K562 (cell line): Measurements from ENCODE around the gene ARHGAP22. TPM values are rescaled to one million over a fixed set of nuclear protein-coding genes. Genes with fewer than 3 reads are reported as not detected.

ENCODE experiments used
- ATAC-seq: fragments of 200-7000 bp; cut with Tn5 transposase; 3 replicates; pipeline ENCODE4 v1.9.1; 2020; ENCODE audit warnings: moderate library complexity
- BruUV-seq: library from RNA; stranded (reverse); fragments of 400-500 nt; replicated peaks from 2 replicates; lab custom pipeline; 2021; lab: Mats Ljungman, UMichigan
- CTCF ChIA-PET: fragments of 300-600 bp; formaldehyde crosslinking; extraction: SDS; loops from one replicate; lab custom pipeline; 2021; ENCODE audit warnings: low intra/inter-chr PET ratio; lab: Yijun Ruan, JAX
- POLR2A ChIA-PET: fragments of 300-600, 350-650 bp; sonication (Branson Sonifier 250); formaldehyde crosslinking; extraction: SDS; loops from one replicate; lab custom pipeline; 2021; ENCODE audit warnings: antibody characterized with exemption, inconsistent platforms; lab: Yijun Ruan, JAX
- DNase-seq, 4 experiments: peaks; one replicate each; pipeline versions ENCODE4 v3.0.0 to v3.0.0-alpha.2; 2011 to 2018; ENCODE audit warnings: low spot score in 3 of 4, mixed read lengths in 3 of 4; ENCODE audit errors: extremely low read depth in 1 of 4
- FAIRE-seq: peaks from 2 replicates; lab custom pipeline; 2011; peaks lifted over from hg19 to GRCh38; lab: Jason Lieb, UNC
- H2AFZ ChIP-seq: 2 replicates; pipeline ENCODE4 v1.6.0; 2011; ENCODE audit warnings: low read depth, low read length, control low read depth, inconsistent platforms
- H3K27ac ChIP-seq: fragments of 200-600 bp; 3 replicates; pipeline ENCODE4 v1.8.0; 2011; ENCODE audit warnings: low read depth, mild to moderate bottlenecking, control low read depth, inconsistent platforms, low read length, moderate library complexity, mixed read lengths; ENCODE audit errors: extremely low read depth
- H3K27me3 ChIP-seq, 2 experiments: fragments of 300-600 bp in 1 of 2; 2 replicates in 1 of 2; 3 replicates in 1 of 2; pipeline versions ENCODE4 v1.6.0 to v1.8.0; 2011; ENCODE audit warnings: inconsistent platforms in 2 of 2, low read length in 2 of 2, mild to moderate bottlenecking in 1 of 2, mixed read lengths in 1 of 2, moderate library complexity in 1 of 2; ENCODE audit not compliant: control insufficient read depth in 2 of 2, insufficient read depth in 2 of 2
- H3K36me3 ChIP-seq: fragments of 300-600 bp; 3 replicates; pipeline ENCODE4 v1.8.0; 2011; ENCODE audit warnings: mild to moderate bottlenecking, low read length, inconsistent platforms; ENCODE audit not compliant: control insufficient read depth, insufficient read depth
- H3K4me1 ChIP-seq, 2 experiments: fragments of 200-600 bp in 1 of 2; replicated peaks in 1 of 2; 2 replicates in 1 of 2; 3 replicates in 1 of 2; pipeline versions ENCODE4 v1.5.1 to v1.8.0; 2011; ENCODE audit warnings: inconsistent platforms in 2 of 2, low read length in 2 of 2, mild to moderate bottlenecking in 1 of 2, mixed read lengths in 1 of 2, moderate library complexity in 1 of 2; ENCODE audit not compliant: control insufficient read depth in 2 of 2, insufficient read depth in 2 of 2
- H3K4me2 ChIP-seq: 2 replicates; pipeline ENCODE4 v1.6.1; 2011; ENCODE audit warnings: low read length, control low read depth, inconsistent platforms, mixed read lengths; ENCODE audit not compliant: insufficient read depth
- H3K4me3 ChIP-seq: fragments of 200-600 bp; sonication (generic), shearing (Covaris generic); 2 replicates; pipeline ENCODE4 v1.5.1; 2016; ENCODE audit warnings: control low read depth, inconsistent platforms
- H3K79me2 ChIP-seq: fragments of 200-600 bp; 3 replicates; pipeline ENCODE4 v1.8.0; 2011; ENCODE audit warnings: low read length, inconsistent platforms; ENCODE audit not compliant: control insufficient read depth, insufficient read depth
- H3K9ac ChIP-seq, 2 experiments: 2 replicates each; pipeline versions ENCODE4 v1.6.0 to v1.6.1; 2011; ENCODE audit warnings: low read depth in 2 of 2, low read length in 2 of 2, control low read depth in 1 of 2, inconsistent platforms in 1 of 2, mild to moderate bottlenecking in 1 of 2, mixed read lengths in 1 of 2; ENCODE audit not compliant: insufficient read depth in 1 of 2
- H3K9me1 ChIP-seq: one replicate; pipeline ENCODE4 v1.6.0; 2011; ENCODE audit warnings: inconsistent platforms, mild to moderate bottlenecking, low read length, moderate library complexity; ENCODE audit not compliant: control insufficient read depth, insufficient read depth
- H3K9me3 ChIP-seq: replicated peaks from 2 replicates; pipeline ENCODE4 v1.5.1; 2011; ENCODE audit warnings: low read depth, low read length, inconsistent platforms; ENCODE audit not compliant: control insufficient read depth, insufficient read depth
- H4K20me1 ChIP-seq: replicated peaks from 2 replicates; pipeline ENCODE4 v1.6.1; 2011; ENCODE audit warnings: low read length, inconsistent platforms, mixed read lengths; ENCODE audit not compliant: control insufficient read depth, insufficient read depth
- ERF ChIP-seq: fragments of 450-650 bp; formaldehyde crosslinking; IDR thresholded peaks from 2 replicates; pipeline ENCODE4 v1.4.0; 2020; ENCODE audit warnings: mild to moderate bottlenecking, mixed read lengths
- ETV6 ChIP-seq, 3 experiments: fragments of 150-350 bp in 1 of 3; sonication (generic) in 1 of 3; formaldehyde crosslinking in 1 of 3; IDR thresholded peaks; 2 replicates each; pipeline versions ENCODE4 v1.6.1 to v1.8.0; 2014 to 2022; ENCODE audit warnings: borderline replicate concordance in 2 of 3, low read depth in 2 of 3, antibody characterized with exemption in 1 of 3, low read length in 1 of 3, mild to moderate bottlenecking in 1 of 3, missing genetic modification reagents in 1 of 3
- HSF4 ChIP-seq: fragments of 250-450 bp; sonication (Bioruptor Pico); IDR thresholded peaks from 2 replicates; pipeline ENCODE4 v2.1.2; 2022; ENCODE audit warnings: mild to moderate bottlenecking, moderate library complexity, borderline replicate concordance
- MEF2D ChIP-seq: conservative IDR thresholded peaks from 2 replicates; pipeline ENCODE4 v1.6.1; 2016; ENCODE audit warnings: low read depth, missing genetic modification characterization, missing compliant biosample characterization
- SIN3A ChIP-seq, 2 experiments: fragments of 150-350 bp in 1 of 2; IDR thresholded peaks; 2 replicates each; pipeline ENCODE4 v1.6.1; 2011 to 2016; ENCODE audit warnings: borderline replicate concordance in 2 of 2, low read depth in 2 of 2, low read length in 2 of 2, mild to moderate bottlenecking in 2 of 2, moderate library complexity in 2 of 2; ENCODE audit not compliant: control insufficient read depth in 1 of 2
- SMARCB1 ChIP-seq: IDR thresholded peaks from 2 replicates; pipeline ENCODE4 v1.6.1; 2011; ENCODE audit warnings: improper control_type of control experiment, low read depth; ENCODE audit not compliant: insufficient read length
- TCF7L2 ChIP-seq: fragments of 150-350 bp; IDR thresholded peaks from 2 replicates; pipeline ENCODE4 v1.6.1; 2016; ENCODE audit warnings: low read depth, mild to moderate bottlenecking, low read length, moderate library complexity
- WGBS: fragments of 100-300 bp; shearing (Covaris generic); methylation state at CpG from one replicate; pipeline ENCODE4 v1.1.6; 2016; ENCODE audit warnings: low coverage, mixed read lengths; ENCODE audit not compliant: insufficient coverage; ENCODE audit errors: missing lambda C conversion rate; 5-methylcytosine and 5-hydroxymethylcytosine counted together
- in situ Hi-C: fragments of 300-500 bp; cut with MboI; formaldehyde crosslinking; loops from 4 replicates; pipeline ENCODE4 v1.15.0; 2018; ENCODE audit warnings: inconsistent platforms, mixed read lengths
- intact Hi-C: fragments of 100-400 bp; cut with micrococcal nuclease; formaldehyde crosslinking; loops from 2 replicates; pipeline ENCODE4 v1.14.2; 2022
- polyA plus RNA-seq, 8 experiments: library from polyadenylated mRNA; depleted of rRNA in 4 of 8; stranded (reverse) in 5 of 8; unstranded in 3 of 8; fragments of >200 nt; fragmentation: Nextera tagmentation in 2 of 8; fragmentation: Illumina TruSeq in 1 of 8; extraction: Ambion mirVana in 2 of 8; extraction: Trizol in 1 of 8; gene quantifications; 2 replicates each; pipeline versions ENCODE4 v1.2.1 to v1.2.3, GENCODE V29; 2011 to 2014; ENCODE audit warnings: inconsistent platforms in 1 of 8, missing spikeins in 1 of 8
- total RNA-seq, 7 experiments: library from RNA; depleted of rRNA in 6 of 7; stranded (reverse); fragments of >200 nt in 6 of 7; fragmentation: Illumina TruSeq in 2 of 7; extraction: Trizol in 2 of 7; gene quantifications; 2 replicates each; pipeline versions ENCODE4 v1.2.1 to v1.2.3, GENCODE V29; 2011 to 2021; ENCODE audit warnings: low replicate concordance in 1 of 7
- TF ChIP-seq, protein P1 (sequence below): fragments of 200-600 bp; sonication (generic); IDR thresholded peaks from one replicate; pipeline ENCODE4 v1.6.1; 2012; ENCODE audit warnings: mild to moderate bottlenecking, low read depth, low read length, inconsistent platforms

Gene ARHGAP22
- total and polyA plus RNA-seq, 9 of the 15 experiments (the other 6 are each of a cell fraction or from before 2014, with no cell fraction given), result 1.3 to 28.1 (median 12.7) TPM

DNA sequence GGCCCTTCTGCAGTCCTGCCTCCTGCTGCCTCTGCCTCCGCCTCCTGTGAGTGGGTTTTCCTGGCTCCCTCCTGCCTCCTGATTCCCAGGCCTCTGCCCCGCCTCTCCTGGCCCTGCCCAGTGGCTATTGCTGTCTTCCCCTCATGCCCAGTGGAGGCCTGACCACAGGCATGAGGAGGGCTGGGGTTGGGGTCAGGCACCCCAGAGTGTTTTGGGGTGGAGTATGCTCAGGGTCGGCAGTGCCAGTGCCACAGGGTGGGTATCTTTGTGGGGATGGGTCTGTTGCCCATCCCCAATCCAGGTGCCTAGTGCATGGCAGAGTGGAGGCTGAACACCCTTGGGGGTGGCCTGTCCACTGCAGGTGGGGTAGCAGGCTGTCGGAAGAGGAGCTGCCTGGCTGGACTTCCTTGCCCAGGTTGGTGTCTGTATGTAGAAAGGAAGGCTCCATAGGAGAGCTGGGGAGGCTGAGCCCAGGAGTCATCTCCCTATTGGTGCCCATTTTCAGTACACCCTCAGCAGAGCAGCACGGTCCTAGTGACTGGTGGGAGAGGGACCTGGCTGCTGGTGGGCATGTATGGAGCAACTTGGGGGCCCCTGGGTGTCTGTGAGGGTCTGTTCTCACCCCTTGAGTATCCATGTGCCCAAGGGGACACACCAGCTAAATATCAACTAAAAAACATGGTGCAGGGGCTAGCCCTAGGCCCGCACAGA lies 62.2 kb downstream of the ARHGAP22 start:
- H3K27me3 ChIP-seq, result peaks cover 23 to 56% of the 10 kb centered on the region in 2 experiments
- no peak overlapping the region for H3K4me2 ChIP-seq
- no peaks in the 10 kb centered on the region for H3K9me3 ChIP-seq
- intact Hi-C loops (no loop called here), in situ Hi-C loops (no loop called here)
- no peak for FAIRE-seq
- H3K36me3 ChIP-seq, result no peaks in the 10 kb centered on the region
- no TSS peak for BruUV-seq
- 2% methylated on average over 6 of the region's 6 CpGs for WGBS
- H3K9ac ChIP-seq, result no peak overlapping the region
- DNase-seq, result no peak
- H3K79me2 ChIP-seq, result no peaks in the 10 kb centered on the region
- no peak for ATAC-seq
- H3K4me3 ChIP-seq, result no peak overlapping the region
- TF ChIP-seq TCF7L2, result no peak
- no peak for TF ChIP-seq MEF2D (tag)
- TF ChIP-seq, protein P1, sequence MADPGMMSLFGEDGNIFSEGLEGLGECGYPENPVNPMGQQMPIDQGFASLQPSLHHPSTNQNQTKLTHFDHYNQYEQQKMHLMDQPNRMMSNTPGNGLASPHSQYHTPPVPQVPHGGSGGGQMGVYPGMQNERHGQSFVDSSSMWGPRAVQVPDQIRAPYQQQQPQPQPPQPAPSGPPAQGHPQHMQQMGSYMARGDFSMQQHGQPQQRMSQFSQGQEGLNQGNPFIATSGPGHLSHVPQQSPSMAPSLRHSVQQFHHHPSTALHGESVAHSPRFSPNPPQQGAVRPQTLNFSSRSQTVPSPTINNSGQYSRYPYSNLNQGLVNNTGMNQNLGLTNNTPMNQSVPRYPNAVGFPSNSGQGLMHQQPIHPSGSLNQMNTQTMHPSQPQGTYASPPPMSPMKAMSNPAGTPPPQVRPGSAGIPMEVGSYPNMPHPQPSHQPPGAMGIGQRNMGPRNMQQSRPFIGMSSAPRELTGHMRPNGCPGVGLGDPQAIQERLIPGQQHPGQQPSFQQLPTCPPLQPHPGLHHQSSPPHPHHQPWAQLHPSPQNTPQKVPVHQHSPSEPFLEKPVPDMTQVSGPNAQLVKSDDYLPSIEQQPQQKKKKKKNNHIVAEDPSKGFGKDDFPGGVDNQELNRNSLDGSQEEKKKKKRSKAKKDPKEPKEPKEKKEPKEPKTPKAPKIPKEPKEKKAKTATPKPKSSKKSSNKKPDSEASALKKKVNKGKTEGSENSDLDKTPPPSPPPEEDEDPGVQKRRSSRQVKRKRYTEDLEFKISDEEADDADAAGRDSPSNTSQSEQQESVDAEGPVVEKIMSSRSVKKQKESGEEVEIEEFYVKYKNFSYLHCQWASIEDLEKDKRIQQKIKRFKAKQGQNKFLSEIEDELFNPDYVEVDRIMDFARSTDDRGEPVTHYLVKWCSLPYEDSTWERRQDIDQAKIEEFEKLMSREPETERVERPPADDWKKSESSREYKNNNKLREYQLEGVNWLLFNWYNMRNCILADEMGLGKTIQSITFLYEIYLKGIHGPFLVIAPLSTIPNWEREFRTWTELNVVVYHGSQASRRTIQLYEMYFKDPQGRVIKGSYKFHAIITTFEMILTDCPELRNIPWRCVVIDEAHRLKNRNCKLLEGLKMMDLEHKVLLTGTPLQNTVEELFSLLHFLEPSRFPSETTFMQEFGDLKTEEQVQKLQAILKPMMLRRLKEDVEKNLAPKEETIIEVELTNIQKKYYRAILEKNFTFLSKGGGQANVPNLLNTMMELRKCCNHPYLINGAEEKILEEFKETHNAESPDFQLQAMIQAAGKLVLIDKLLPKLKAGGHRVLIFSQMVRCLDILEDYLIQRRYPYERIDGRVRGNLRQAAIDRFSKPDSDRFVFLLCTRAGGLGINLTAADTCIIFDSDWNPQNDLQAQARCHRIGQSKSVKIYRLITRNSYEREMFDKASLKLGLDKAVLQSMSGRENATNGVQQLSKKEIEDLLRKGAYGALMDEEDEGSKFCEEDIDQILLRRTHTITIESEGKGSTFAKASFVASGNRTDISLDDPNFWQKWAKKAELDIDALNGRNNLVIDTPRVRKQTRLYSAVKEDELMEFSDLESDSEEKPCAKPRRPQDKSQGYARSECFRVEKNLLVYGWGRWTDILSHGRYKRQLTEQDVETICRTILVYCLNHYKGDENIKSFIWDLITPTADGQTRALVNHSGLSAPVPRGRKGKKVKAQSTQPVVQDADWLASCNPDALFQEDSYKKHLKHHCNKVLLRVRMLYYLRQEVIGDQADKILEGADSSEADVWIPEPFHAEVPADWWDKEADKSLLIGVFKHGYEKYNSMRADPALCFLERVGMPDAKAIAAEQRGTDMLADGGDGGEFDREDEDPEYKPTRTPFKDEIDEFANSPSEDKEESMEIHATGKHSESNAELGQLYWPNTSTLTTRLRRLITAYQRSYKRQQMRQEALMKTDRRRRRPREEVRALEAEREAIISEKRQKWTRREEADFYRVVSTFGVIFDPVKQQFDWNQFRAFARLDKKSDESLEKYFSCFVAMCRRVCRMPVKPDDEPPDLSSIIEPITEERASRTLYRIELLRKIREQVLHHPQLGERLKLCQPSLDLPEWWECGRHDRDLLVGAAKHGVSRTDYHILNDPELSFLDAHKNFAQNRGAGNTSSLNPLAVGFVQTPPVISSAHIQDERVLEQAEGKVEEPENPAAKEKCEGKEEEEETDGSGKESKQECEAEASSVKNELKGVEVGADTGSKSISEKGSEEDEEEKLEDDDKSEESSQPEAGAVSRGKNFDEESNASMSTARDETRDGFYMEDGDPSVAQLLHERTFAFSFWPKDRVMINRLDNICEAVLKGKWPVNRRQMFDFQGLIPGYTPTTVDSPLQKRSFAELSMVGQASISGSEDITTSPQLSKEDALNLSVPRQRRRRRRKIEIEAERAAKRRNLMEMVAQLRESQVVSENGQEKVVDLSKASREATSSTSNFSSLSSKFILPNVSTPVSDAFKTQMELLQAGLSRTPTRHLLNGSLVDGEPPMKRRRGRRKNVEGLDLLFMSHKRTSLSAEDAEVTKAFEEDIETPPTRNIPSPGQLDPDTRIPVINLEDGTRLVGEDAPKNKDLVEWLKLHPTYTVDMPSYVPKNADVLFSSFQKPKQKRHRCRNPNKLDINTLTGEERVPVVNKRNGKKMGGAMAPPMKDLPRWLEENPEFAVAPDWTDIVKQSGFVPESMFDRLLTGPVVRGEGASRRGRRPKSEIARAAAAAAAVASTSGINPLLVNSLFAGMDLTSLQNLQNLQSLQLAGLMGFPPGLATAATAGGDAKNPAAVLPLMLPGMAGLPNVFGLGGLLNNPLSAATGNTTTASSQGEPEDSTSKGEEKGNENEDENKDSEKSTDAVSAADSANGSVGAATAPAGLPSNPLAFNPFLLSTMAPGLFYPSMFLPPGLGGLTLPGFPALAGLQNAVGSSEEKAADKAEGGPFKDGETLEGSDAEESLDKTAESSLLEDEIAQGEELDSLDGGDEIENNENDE, result no peak
- TF ChIP-seq ERF (CRISPR knock-in tag), result no peak
- TF ChIP-seq HSF4, result no peak
- no peak for TF ChIP-seq SMARCB1
- TF ChIP-seq SIN3A (IDR thresholded peaks at IDR 0.05; ENCODE audit: borderline replicate concordance in 2 of 2, control insufficient read depth in 1 of 2, low read depth in 2 of 2, low read length in 2 of 2), result no peak
- no peak for TF ChIP-seq ETV6 (IDR thresholded peaks at IDR 0.05; ENCODE audit: borderline replicate concordance in 1 of 2, low read depth in 2 of 2, low read length in 1 of 2)
- TF ChIP-seq ETV6 (CRISPR knock-in tag; IDR thresholded peaks at IDR 0.05; ENCODE audit: borderline replicate concordance), result no peak
- H4K20me1 ChIP-seq, result no peaks in the 10 kb centered on the region
- CTCF ChIA-PET, result no interaction called here
- H3K4me1 ChIP-seq, result peaks cover 0 to 2% of the 10 kb centered on the region in 2 experiments; a peak in 2 of 5 replicates
- no peak overlapping the region for H2AFZ ChIP-seq
- POLR2A ChIA-PET, result interaction anchor here (0.6 to 1.2 kb wide), 2 partner anchors 10 to 121 kb away, joined by 3 to 7 read pairs; no protein-coding TSS in a partner anchor
- H3K27ac ChIP-seq, result no peak overlapping the region
- no peaks in the 10 kb centered on the region for H3K9me1 ChIP-seq
